AG04450 (cell line): ENCODE data around the gene PREB. TPM values are rescaled to one million over a fixed set of nuclear protein-coding genes. Genes with fewer than 3 reads are reported as not detected.

Experiments used
- CTCF ChIA-PET: fragments of 300-600, 350-600 bp; formaldehyde crosslinking; extraction: SDS; loops from one replicate; lab custom pipeline; 2022; ENCODE audit warnings: antibody characterized with exemption, inconsistent platforms; lab: Charles Lee
- POLR2A ChIA-PET: fragments of 350-600 bp; formaldehyde crosslinking; extraction: SDS; loops from one replicate; lab custom pipeline; 2021; ENCODE audit warnings: antibody characterized with exemption, inconsistent platforms; lab: Yijun Ruan, JAX
- DNase-seq: peaks from one replicate; pipeline ENCODE4 v3.0.0-alpha.2; 2011; ENCODE audit warnings: low read depth, low spot score
- H3K27ac ChIP-seq: one replicate; pipeline ENCODE4 v1.5.1; 2012; ENCODE audit warnings: low read depth, low read length, control low read depth
- H3K27me3 ChIP-seq: one replicate; pipeline ENCODE4 v1.6.0; 2012; ENCODE audit warnings: low read length; ENCODE audit not compliant: control insufficient read depth, insufficient read depth
- H3K4me3 ChIP-seq: 2 replicates; pipeline ENCODE4 v1.5.1; 2011; ENCODE audit warnings: mild to moderate bottlenecking, low read depth, low read length, control low read depth
- H3K9me3 ChIP-seq: 2 replicates; pipeline ENCODE4 v1.5.1; 2012; ENCODE audit warnings: low read length; ENCODE audit not compliant: control insufficient read depth, insufficient read depth
- CTCF ChIP-seq: IDR thresholded peaks from 2 replicates; pipeline ENCODE4 v1.5.1; 2011; ENCODE audit warnings: low read depth, low read length, control low read depth, inconsistent platforms
- polyA plus RNA-seq: library from polyadenylated mRNA; depleted of rRNA; stranded (reverse); fragments of >200 nt; gene quantifications from 2 replicates; pipeline ENCODE4 v1.2.3, GENCODE V29; 2011; rRNA removed

PREB gene
- polyA plus RNA-seq, 1 experiment, result 44.9 TPM

- TF ChIP-seq CTCF, result no peak
- Histone ChIP-seq H3K27me3 (no peaks in the 10 kb centered on the region), H3K9me3 (no peaks in the 10 kb centered on the region; the same call in 1 of the 2 replicates), H3K27ac (no peak overlapping the region), H3K4me3 (no peak overlapping the region)
- ChIA-PET POLR2A (interaction anchor here (0.6 to 7.7 kb wide), 2 partner anchors 31 to 82 kb away, joined by 3 to 53 read pairs; partner anchors contain the start of gene AGBL5), CTCF (no interaction called here)
- DNase-seq, result no peak
Measured at GRCh38 chr2:27082773-27083409, 51.5 kb downstream of the PREB start.

- POLR2A ChIA-PET, result interaction anchor here (0.6 to 7.7 kb wide), 4 partner anchors 10 to 83 kb away, joined by 3 to 53 read pairs (median 16); partner anchors contain the start of genes AGBL5 and OST4
- H3K27ac ChIP-seq, result no peak overlapping the region
- H3K4me3 ChIP-seq, result no peak overlapping the region
- H3K27me3 ChIP-seq, result no peaks in the 10 kb centered on the region
- TF ChIP-seq CTCF, result no peak
- DNase-seq, result no peak
- no peaks in the 10 kb centered on the region; the same call in 1 of the 2 replicates for H3K9me3 ChIP-seq
- CTCF ChIA-PET, result interaction anchor here (1.0 kb wide), 1 partner anchor 32 kb away, joined by 5 read pairs; no protein-coding TSS in a partner anchor
Measured at GRCh38 chr2:27081984-27082772, 52.3 kb downstream of the PREB start.

Other genes starting within 250 kb of the PREB start
- gene MAPRE3, start 164.0 kb downstream of the PREB start, polyA plus RNA-seq, result 16.4 and 16.8 TPM in 2 replicates
- gene TMEM214, start 101.7 kb downstream of the PREB start, polyA plus RNA-seq, result 121 and 145 TPM in 2 replicates
- gene AGBL5, start 83.0 kb downstream of the PREB start, polyA plus RNA-seq, result 40.9 and 41.6 TPM in 2 replicates
- gene OST4, start 63.0 kb downstream of the PREB start, polyA plus RNA-seq, result 679 and 783 TPM in 2 replicates
- gene EMILIN1, start 56.0 kb downstream of the PREB start, polyA plus RNA-seq, result 68.3 and 96.0 TPM in 2 replicates
- gene KHK, start 47.9 kb downstream of the PREB start, polyA plus RNA-seq, result 0.37 and 0.79 TPM in 2 replicates
- 0.71 and 0.74 TPM in 2 replicates for gene CGREF1, start 15.5 kb downstream of the PREB start, polyA plus RNA-seq
- gene ABHD1, start 10.8 kb downstream of the PREB start, polyA plus RNA-seq, result 0.10 TPM in 1 of 2 replicates, not detected in the other
- not detected in 2 replicates for gene PRR30, start 4.8 kb upstream of the PREB start, polyA plus RNA-seq
- gene TCF23, start 14.4 kb upstream of the PREB start, polyA plus RNA-seq, result not detected in 2 replicates
- 219 and 233 TPM in 2 replicates for gene ATRAID, start 77.4 kb upstream of the PREB start, polyA plus RNA-seq
- gene SLC5A6, start 77.6 kb upstream of the PREB start, polyA plus RNA-seq, result 22.0 and 23.2 TPM in 2 replicates
- gene CAD, start 82.7 kb upstream of the PREB start, polyA plus RNA-seq, result 17.8 and 23.4 TPM in 2 replicates
- 0.04 and 0.07 TPM in 2 replicates for gene SLC30A3, start 128.4 kb upstream of the PREB start, polyA plus RNA-seq
- gene DNAJC5G, start 140.8 kb upstream of the PREB start, polyA plus RNA-seq, result not detected in 2 replicates
- 0.05 TPM in 1 of 2 replicates, not detected in the other for gene TRIM54, start 147.8 kb upstream of the PREB start, polyA plus RNA-seq
- gene UCN, start 173.8 kb upstream of the PREB start, polyA plus RNA-seq, result 0.40 TPM in 1 of 2 replicates, not detected in the other
- 183 and 191 TPM in 2 replicates for gene MPV17, start 188.5 kb upstream of the PREB start, polyA plus RNA-seq
- 39.0 TPM in 2 replicates for gene GTF3C2, start 222.1 kb upstream of the PREB start, polyA plus RNA-seq
- gene EIF2B4, start 235.7 kb upstream of the PREB start, polyA plus RNA-seq, result 43.0 and 52.2 TPM in 2 replicates
- 123 and 137 TPM in 2 replicates for gene SNX17, start 236.0 kb upstream of the PREB start, polyA plus RNA-seq
- gene ZNF513, start 246.1 kb upstream of the PREB start, polyA plus RNA-seq, result 7.4 and 11.1 TPM in 2 replicates